Type B pancreatic cell (in vitro differentiated cells): ENCODE measurements around the gene NME3. TPM values are rescaled to one million over a fixed set of nuclear protein-coding genes. Genes with fewer than 3 reads are reported as not detected.
A peak's percentile ranks its signal among the peaks of the same experiment; 100 is the strongest.

Experiments
- DNase-seq: peaks from one replicate; pipeline ENCODE4 v3.0.0; 2021; ENCODE audit warnings: mixed read lengths; ENCODE audit not compliant: unreplicated experiment; ENCODE audit errors: extremely low spot score
- H3K27ac Mint-ChIP-seq: 2 replicates; pipeline ENCODE4 v1.8.0; 2021; ENCODE audit warnings: mild to moderate bottlenecking, mixed read lengths
- H3K27me3 Mint-ChIP-seq: 2 replicates; pipeline ENCODE4 v1.8.0; 2021; ENCODE audit warnings: mixed read lengths
- H3K36me3 Mint-ChIP-seq: 2 replicates; pipeline ENCODE4 v1.8.0; 2021; ENCODE audit warnings: mixed read lengths
- H3K4me1 Mint-ChIP-seq: one replicate; pipeline ENCODE4 v1.8.0; 2021; ENCODE audit warnings: mixed read lengths; ENCODE audit not compliant: unreplicated experiment
- H3K4me3 Mint-ChIP-seq: 2 replicates; pipeline ENCODE4 v1.8.0; 2021; ENCODE audit warnings: mild to moderate bottlenecking, mixed read lengths
- H3K9me3 Mint-ChIP-seq: 2 replicates; pipeline ENCODE4 v1.8.0; 2021; ENCODE audit warnings: mixed read lengths
- microRNA-seq: library from miRNA; unstranded; fragments of <30 nt; microRNA quantifications from one replicate; pipeline ENCODE4, GENCODE V29; 2020
- total RNA-seq: library from RNA; stranded (reverse); gene quantifications from 2 replicates; pipeline ENCODE4 v1.2.1, GENCODE V29; 2021; ENCODE audit warnings: low replicate concordance
- TF ChIP-seq, protein P1 (sequence below): fragments of 200-600 bp; sonication (generic); conservative IDR thresholded peaks from 2 replicates; pipeline ENCODE4 v1.5.0; 2021; ENCODE audit warnings: antibody characterized with exemption, mild to moderate bottlenecking

Gene NME3
- total RNA-seq, 1 donor from 2014 or later: 55.9 TPM

DNA sequence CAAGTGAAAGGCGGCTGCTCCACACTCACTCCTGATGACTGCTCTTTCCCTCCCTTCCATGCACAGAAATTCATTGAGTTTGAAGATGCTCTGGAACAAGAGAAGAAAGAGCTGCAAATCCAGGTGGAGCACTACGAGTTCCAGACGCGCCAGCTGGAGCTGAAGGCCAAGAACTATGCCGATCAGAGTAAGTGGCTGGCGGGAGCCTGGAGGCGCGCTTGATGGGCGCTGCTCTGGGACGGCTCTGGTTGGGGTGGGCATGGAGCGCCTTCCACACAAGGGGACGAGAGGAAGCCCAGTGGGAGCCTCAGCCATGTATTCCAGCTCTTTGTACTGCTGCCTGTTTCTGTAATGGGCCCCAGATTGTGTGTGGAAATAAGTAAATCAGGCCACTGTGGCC, 46.9 kb downstream of the NME3 start:
- peaks cover 14% of the 10 kb centered on the region for H3K4me1 Mint-ChIP-seq
- TF ChIP-seq, protein P1, sequence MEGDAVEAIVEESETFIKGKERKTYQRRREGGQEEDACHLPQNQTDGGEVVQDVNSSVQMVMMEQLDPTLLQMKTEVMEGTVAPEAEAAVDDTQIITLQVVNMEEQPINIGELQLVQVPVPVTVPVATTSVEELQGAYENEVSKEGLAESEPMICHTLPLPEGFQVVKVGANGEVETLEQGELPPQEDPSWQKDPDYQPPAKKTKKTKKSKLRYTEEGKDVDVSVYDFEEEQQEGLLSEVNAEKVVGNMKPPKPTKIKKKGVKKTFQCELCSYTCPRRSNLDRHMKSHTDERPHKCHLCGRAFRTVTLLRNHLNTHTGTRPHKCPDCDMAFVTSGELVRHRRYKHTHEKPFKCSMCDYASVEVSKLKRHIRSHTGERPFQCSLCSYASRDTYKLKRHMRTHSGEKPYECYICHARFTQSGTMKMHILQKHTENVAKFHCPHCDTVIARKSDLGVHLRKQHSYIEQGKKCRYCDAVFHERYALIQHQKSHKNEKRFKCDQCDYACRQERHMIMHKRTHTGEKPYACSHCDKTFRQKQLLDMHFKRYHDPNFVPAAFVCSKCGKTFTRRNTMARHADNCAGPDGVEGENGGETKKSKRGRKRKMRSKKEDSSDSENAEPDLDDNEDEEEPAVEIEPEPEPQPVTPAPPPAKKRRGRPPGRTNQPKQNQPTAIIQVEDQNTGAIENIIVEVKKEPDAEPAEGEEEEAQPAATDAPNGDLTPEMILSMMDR: no peak
- H3K9me3 Mint-ChIP-seq: no peaks in the 10 kb centered on the region
- peaks cover 15% of the 10 kb centered on the region for H3K36me3 Mint-ChIP-seq
- no peaks in the 10 kb centered on the region for H3K27me3 Mint-ChIP-seq
- DNase-seq: no peak
- H3K4me3 Mint-ChIP-seq: no peak overlapping the region
- no peak overlapping the region for H3K27ac Mint-ChIP-seq

DNA sequence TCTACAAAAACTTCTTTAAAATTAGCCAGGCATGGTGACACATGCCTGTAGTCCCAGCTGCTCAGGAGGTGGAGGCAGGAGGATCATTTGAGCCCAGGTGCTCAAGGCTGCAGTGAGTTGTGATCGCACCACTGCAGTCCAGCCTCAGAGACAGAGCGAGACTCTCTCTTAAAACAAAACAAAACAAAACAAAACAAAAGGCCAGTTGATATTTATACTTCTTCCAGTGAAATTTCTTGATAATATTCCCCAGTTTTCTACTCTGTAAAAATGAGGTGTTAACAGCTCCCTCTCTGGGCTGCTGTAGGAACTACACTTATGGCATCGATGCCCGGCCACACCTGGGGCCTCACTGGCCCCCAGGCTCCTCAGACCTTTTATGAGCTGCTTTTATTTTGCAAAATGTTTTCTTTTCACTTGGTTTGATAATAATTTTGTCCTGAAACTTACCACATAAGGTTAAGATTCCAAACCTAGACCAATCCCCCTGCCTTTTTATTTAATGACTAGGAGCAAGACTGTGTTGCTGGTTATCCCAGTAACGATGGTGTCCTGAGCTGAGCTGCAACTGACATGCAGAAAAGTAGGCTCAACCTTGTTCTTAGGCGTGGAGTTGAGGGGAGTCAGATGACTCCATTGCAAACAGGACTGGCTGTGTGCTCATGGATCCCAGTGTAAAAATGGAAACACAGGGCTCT, 47.7 kb downstream of the NME3 start:
- Mint-ChIP-seq H3K9me3 (no peaks in the 10 kb centered on the region), H3K27me3 (no peaks in the 10 kb centered on the region), H3K36me3 (peaks cover 15% of the 10 kb centered on the region), H3K4me1 (peaks cover 14% of the 10 kb centered on the region), H3K4me3 (no peak overlapping the region), H3K27ac (peak overlapping the region; percentile 62)
- TF ChIP-seq, protein P1: peak; percentile 83
- no peak for DNase-seq

GRCh38 chr16:1721372-1721771, 50.0 kb downstream of the NME3 start:
- H3K9me3 Mint-ChIP-seq: no peaks in the 10 kb centered on the region
- no peak for DNase-seq
- peaks cover 7% of the 10 kb centered on the region for H3K36me3 Mint-ChIP-seq
- no peaks in the 10 kb centered on the region for H3K27me3 Mint-ChIP-seq
- peaks cover 14% of the 10 kb centered on the region for H3K4me1 Mint-ChIP-seq
- no peak overlapping the region for H3K4me3 Mint-ChIP-seq
- no peak overlapping the region for H3K27ac Mint-ChIP-seq
- TF ChIP-seq, protein P1: no peak

Small RNA genes lying within 50 kb of the gene (microRNA-seq; reads per million reads assigned to microRNA genes)
- gene MIR3177: 2.2 reads per million

Other genes starting within 250 kb of the NME3 start
- gene TMEM204, start 237.9 kb downstream of the NME3 start, total RNA-seq: 1.0 TPM in 1 of 2 replicates, not detected in the other
- gene IFT140, start 159.5 kb downstream of the NME3 start, total RNA-seq: 27.9 and 55.1 TPM in 2 replicates
- gene CRAMP1, start 159.2 kb downstream of the NME3 start, total RNA-seq: 29.0 and 31.4 TPM in 2 replicates
- 116 and 132 TPM in 2 replicates for gene JPT2, start 93.3 kb downstream of the NME3 start, total RNA-seq
- gene MAPK8IP3, start 65.3 kb downstream of the NME3 start, total RNA-seq: 50.4 and 97.5 TPM in 2 replicates
- gene EME2, start 1.3 kb upstream of the NME3 start, total RNA-seq: 26.9 and 35.9 TPM in 2 replicates
- 95.5 and 97.9 TPM in 2 replicates for gene MRPS34, start 1.6 kb upstream of the NME3 start, total RNA-seq
- gene SPSB3, start 11.0 kb upstream of the NME3 start, total RNA-seq: 51.2 and 71.3 TPM in 2 replicates
- 54.5 and 66.6 TPM in 2 replicates for gene NUBP2, start 11.4 kb upstream of the NME3 start, total RNA-seq
- 0.17 and 0.59 TPM in 2 replicates for gene IGFALS, start 22.2 kb upstream of the NME3 start, total RNA-seq
- gene HAGH, start 55.3 kb upstream of the NME3 start, total RNA-seq: 32.0 and 36.7 TPM in 2 replicates
- 33.2 and 41.1 TPM in 2 replicates for gene FAHD1, start 55.7 kb upstream of the NME3 start, total RNA-seq
- gene MEIOB, start 100.6 kb upstream of the NME3 start, total RNA-seq: not detected in 2 replicates
- gene HS3ST6, start 146.9 kb upstream of the NME3 start, total RNA-seq: 1.3 and 5.6 TPM in 2 replicates
- 34.8 and 37.7 TPM in 2 replicates for gene MSRB1, start 171.7 kb upstream of the NME3 start, total RNA-seq
- gene RPL3L, start 183.1 kb upstream of the NME3 start, total RNA-seq: not detected in 2 replicates
- 122 and 130 TPM in 2 replicates for gene NDUFB10, start 188.0 kb upstream of the NME3 start, total RNA-seq
- 3,017 and 3,035 TPM in 2 replicates for gene RPS2, start 193.3 kb upstream of the NME3 start, total RNA-seq
- gene RNF151, start 195.3 kb upstream of the NME3 start, total RNA-seq: not detected in 2 replicates
- gene TBL3, start 200.5 kb upstream of the NME3 start, total RNA-seq: 37.0 and 40.0 TPM in 2 replicates
- gene NOXO1, start 209.9 kb upstream of the NME3 start, total RNA-seq: 0.63 and 2.0 TPM in 2 replicates
- 25.3 and 31.6 TPM in 2 replicates for gene GFER, start 212.7 kb upstream of the NME3 start, total RNA-seq
- 2.4 and 2.5 TPM in 2 replicates for gene SYNGR3, start 218.4 kb upstream of the NME3 start, total RNA-seq
- 43.9 and 46.1 TPM in 2 replicates for gene ZNF598, start 238.3 kb upstream of the NME3 start, total RNA-seq
- gene NPW, start 248.2 kb upstream of the NME3 start, total RNA-seq: 3.9 and 4.7 TPM in 2 replicates